Measurements from ENCODE around the gene NAALADL2.

The NAALADL2 gene

DNA sequence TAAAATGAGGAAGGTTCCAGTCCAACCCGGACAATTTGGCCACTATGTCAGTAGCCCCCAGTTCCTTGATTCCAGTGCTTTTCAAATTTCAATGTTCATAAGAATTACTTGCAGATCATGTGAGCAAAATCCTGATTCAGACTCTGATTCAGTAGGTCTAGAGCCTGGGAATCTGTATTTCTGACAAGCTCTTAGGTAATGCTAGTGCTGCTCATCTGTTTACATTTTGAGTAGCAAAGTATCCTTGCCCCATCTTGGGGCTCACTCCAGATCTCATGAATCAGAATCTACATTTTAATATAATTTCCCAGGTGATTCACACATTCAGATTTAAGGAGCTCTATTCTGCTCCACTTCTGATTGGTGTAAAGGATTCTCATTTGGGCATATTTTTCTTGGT is 142.0 kb downstream of the NAALADL2 start:
- DNase-seq, result no peak

DNA sequence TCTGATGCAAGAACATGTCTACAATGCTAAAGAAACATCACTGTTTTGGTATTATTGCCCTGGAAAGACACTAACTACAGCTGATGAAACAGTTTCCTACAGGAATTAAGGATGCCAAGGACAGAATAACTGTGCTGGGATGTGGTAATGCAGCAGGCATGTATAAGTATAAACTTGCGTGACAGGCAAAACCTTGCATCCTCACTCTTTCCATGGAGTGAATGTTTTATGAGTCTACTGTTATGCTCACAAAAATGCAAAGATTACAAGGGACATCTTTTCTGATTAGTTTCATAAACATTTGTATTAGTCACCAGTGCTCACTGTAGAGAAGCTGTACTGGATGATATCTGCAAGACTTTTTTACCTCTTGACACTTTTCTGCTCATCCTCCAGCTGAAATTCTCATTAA is 143.6 kb downstream of the NAALADL2 start:
- no peak for DNase-seq

DNA sequence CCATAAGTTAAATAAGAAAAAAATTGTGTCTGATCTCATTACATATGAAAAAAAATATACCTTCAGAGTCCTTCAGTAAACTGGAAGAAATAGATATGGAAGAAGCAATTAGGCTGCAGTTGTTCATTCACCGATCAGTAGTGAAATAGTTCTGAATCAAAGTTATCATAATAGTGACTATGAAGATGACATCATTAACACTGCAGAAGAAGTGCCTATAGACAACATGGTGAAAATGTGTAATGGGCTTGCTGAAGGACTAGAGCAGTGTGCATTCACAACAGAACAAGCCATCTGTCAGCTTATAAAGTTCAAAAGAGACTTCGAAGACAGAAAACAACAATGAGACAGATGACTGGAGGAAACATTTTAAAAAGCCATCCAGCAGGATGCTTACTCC is 144.5 kb downstream of the NAALADL2 start:
- no peak for DNase-seq

DNA sequence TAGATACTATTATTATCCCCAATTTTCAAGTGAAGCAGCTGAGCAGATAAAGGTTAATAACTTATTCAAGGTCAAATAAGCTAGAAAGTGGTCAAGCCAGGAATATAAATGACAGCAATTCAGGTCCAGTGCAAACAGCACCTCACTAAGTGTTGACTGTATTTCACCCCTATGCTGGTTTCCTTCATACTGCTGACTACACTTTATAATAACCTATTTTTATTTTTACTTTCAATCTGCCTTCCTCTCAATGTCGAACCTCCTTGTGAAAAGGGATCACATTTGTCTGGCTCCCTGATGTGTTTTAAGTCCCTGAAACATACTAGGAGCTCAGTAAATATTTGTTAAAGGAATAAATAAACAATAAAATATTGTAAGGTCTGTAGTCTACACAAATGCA is 146.1 kb downstream of the NAALADL2 start:
- DNase-seq, result no peak

DNA sequence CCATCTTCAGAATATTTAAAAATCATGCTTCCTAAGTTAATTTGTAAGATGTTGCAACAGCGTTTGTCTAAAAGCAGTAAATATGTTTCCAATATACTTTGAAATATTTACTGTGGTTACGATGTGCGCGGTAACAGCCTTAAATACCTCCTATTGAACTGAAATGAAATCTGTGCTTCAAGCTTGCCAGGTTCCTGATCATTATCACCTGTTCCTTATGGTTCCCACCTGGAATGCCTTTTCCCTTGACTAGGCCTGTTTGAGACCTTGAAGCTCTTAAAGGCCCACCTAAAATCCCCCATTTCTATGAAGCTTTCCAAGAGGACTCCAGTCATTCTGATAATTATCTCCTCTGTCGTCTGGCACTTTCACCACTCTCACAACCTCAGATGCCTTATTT is 146.7 kb downstream of the NAALADL2 start:
- no peak for DNase-seq

DNA sequence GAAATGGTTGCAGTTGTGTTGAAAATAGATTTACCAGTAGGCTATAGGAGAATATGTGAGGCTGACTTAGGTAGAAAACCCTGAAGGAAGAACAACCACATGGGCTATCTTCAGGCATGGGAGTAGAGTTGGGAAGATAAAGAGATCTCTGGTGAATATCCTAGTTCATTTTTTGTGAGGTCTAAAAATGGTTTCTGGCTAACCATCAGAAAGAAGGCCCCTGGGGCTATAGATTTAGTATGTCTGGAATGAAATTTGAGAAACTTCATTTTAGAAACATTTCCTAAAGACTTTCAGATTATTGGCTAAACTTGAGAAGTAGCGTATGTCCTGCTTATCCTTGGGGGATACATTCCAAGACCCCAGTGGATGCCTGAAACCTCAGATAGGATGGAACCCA is 148.2 kb downstream of the NAALADL2 start:
- no peak for DNase-seq

DNA sequence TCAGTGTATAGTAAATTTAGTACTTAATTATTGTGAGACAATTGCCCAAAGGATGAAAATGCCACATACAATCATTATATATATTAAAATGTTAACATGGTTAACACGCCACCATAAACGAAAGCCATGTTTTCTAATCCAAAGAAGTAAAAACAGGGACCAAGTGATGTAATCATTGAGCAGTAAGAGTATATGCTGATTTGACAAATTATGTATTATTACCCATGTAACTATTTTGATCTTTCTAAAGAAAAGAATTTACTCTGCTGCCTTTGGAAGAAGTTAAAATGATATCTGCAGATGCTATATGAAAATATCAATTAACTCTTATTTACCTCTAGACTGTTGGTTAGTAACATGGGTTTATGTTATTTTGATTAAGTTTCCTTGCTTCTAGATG is 150.2 kb downstream of the NAALADL2 start:
- DNase-seq, result no peak

DNA sequence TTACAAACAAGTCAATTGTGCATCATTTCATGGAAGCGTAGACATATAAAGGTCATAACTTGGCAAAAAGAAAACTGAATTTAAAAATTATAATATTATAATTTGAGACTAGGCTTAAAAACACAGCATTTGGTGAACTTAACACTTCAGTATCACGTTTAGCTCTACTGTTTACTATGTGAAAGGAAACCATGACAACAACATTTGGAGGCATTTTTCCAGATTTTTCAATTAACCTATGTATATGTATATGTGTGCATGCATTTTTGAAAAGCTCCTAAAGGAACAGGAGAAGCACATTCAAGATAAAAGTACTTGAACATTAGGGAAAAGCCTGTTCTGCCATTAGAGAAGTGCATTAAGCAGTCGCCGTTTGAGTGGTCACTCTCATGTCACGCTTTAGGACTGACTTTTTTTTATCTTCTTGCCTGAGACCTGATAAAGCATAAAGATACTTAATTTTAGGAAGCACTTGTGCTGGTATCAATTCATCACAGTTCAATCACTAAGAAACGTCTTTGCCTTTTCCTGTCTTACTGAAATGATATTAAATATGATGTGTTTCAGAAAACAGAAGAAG is 156.0 kb downstream of the NAALADL2 start:
- peak; percentile 57 for DNase-seq

DNA sequence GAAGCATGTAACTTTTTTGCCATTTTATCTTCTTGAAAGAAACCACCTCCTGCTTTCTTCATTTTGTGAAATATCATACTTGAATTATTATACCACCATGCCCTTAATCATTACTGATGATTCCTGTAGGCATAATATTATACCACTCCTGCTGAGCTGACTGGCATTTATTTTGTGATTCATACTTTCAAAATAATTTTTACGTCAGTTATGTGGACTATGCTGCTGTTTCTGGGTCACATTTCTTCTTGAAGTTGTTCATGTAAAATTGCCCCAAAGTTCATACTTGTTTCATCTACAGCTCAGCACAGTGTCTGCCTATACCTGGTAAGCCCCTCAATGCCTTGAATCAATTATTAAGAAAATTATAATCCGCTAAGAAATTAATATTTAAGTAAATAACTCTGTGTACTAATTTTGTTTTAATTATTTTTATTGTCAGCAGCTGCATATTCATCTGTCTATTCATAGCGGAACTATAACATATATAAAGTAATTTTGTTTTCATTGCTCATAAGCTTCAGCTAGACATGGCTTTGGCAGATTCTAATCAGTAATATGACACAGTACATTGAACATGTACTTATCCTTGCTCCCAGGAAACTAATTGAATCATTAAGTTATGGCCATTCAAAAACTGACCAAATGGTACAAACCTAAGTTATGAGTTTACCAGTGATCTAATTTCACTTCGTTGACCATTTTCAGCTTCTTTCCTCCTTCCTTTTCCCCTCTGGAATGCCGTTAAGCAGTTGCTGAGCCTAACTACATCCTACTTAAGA is 160.0 kb downstream of the NAALADL2 start:
- no peak for DNase-seq

DNA sequence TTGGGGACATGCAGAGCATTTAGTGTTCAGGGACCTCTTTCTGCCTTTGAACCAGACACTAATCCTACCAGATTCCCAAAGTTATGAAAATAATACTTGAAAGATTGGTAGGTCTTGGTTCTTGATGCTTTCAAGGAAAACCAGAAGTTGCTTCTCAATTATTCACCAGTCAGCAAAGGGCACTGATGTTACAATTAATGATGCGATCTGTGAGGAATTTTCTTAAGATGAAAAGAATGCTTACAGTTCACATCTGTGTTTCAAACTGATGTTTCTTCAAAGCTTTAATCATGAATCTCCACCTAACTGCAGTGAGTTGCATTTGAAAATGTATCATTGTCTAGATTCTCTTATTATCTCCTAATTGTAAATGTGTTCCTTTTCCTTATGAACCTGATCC is 161.0 kb downstream of the NAALADL2 start:
- no peak for DNase-seq

DNA sequence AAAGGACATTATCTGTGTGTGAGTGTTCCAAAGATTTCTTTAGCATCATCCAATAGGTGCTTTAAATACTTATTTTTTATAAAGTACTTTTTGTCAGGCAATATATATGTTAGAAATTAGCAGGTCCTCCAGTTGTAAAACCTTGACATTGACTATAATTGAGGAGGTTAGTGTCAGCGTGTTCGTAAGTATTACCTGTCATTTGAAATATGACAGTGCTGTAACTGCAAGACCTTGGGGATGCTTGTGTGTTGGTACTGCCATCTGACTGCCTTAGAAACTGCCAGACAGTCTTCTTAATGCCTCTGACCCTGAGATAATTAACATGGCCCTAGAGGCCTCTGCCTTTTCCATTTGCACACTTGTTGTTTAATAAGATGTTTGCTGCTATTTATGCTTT is 170.7 kb downstream of the NAALADL2 start:
- DNase-seq, result no peak

DNA sequence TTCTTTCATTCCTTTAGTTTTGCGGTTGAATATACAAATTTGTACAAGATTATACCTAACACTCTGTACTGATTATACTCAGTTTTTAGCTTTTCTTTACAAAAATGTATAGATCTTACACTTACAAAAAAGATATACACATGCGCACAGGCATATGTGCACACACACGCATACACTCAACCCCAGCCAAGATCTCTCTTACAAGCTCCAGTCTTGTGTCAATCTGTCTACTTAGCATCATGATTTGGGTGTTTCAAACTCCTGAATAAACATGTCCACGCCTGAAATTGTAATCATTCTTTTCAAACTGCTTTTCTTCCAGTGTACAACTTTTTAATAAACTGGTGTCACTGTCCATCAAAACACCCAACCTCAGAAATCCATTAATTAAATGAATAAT is 180.7 kb downstream of the NAALADL2 start:
- DNase-seq, result no peak

DNA sequence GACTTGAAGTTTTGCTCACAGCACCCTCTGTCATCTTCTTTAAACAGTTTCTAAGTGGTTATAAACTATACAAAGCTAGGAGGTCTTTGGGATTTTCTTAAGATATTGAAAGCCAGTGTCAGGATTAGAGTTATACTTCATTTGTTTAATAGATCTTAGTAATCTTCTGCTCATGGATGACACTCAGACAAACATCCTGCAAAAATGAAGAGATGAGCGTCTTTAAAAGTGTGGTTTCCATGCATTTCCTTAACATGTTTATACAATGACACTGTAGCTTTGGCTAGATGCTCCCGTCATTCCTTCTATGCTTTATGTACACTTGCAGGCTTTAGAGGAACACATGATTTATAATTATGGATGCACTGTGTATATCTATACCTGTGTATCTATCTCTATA is 182.2 kb downstream of the NAALADL2 start:
- no peak for DNase-seq

DNA sequence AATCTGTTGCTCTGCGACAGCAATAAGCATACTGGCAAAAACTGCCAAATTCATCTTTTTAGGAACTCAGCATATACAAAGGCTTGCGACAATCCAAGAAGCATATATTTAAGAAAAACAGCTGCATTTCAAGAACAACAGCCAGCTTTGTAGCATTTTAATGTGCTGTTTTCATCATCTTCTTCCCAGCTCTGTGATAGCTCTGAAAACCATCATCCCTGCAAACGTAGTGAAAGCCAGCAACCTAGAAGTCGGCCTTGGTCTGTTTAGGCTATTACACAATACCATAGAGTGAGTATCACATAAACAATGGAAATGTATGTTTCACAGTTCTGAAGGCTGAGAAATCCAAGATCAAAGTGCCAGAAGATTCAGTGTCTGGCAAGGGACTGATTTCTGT is 187.5 kb downstream of the NAALADL2 start:
- DNase-seq, result no peak

DNA sequence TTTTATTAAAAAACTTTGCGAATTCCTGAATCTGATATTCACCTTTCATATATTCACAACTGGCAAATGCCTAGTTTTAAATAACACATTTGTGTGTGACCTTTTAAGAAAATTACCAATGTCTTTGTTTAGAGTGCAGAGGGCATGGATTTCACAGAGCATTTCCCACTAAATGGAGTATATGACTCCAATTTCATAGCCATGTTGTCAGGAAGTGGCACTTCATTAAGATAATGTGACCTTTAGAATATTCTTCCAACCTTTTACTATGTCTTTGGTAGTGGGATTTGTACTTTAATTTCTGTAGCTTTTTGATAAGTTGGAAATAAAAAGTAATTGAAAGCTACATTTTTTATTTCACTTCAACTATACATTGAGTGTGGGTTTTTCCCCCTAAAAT is 188.7 kb downstream of the NAALADL2 start:
- DNase-seq, result no peak

DNA sequence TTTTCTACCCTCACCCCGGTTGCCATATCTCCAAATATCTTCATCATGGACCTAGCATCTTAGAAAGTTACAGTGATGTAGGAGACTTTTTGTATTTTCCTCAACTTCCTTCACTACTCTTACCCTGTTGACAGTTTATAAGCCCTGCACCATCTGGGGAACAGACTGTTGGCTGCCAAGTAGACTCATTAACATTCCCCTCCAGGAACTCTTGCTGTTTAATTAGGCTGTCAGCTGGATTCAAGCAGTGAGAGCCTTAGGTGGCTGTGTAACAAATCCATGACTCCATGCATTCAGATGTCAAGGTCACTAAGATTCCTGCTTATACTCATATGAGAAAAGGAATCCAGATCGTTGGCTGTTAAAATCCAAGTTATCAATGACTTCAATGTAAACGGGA is 198.3 kb downstream of the NAALADL2 start:
- no peak for DNase-seq

DNA sequence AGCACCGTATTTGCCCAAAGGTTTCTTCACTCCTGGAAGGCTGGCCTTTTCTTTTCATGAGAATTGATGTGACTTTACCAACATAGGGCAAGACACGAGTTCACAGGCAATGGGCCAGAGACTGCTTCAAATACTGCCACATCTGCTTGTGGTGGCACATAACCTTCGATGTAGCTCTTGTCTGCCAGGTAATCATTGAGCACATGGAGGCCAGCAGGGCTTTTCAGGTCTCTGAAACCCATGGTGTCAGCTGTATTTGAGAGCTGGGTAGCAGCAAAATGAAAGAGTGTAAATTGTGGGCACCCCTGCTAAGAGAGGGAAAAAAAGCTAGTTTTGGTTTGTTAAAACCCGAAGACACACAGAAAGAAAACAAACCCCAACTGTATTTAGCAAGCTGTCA is 200.7 kb downstream of the NAALADL2 start:
- no peak for DNase-seq

DNA sequence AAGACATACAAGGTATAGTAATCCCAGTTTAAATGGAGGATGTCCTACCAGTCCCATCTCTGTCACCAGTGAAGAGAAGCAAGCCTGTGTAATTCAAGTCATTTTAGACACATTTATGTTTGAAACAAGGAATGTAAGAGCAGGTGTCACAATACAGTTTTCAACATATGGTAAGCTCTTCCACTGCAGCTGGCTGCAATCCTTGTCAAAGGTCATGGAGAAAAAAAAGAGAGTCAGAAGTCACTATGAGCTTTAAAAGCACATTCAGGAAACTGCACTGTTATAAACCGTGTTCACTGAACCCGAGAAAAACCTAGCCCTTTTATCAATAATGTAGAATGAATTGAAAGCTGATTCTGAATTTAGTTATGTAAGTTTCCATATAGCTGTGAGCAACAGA is 206.4 kb downstream of the NAALADL2 start:
- DNase-seq, result no peak

DNA sequence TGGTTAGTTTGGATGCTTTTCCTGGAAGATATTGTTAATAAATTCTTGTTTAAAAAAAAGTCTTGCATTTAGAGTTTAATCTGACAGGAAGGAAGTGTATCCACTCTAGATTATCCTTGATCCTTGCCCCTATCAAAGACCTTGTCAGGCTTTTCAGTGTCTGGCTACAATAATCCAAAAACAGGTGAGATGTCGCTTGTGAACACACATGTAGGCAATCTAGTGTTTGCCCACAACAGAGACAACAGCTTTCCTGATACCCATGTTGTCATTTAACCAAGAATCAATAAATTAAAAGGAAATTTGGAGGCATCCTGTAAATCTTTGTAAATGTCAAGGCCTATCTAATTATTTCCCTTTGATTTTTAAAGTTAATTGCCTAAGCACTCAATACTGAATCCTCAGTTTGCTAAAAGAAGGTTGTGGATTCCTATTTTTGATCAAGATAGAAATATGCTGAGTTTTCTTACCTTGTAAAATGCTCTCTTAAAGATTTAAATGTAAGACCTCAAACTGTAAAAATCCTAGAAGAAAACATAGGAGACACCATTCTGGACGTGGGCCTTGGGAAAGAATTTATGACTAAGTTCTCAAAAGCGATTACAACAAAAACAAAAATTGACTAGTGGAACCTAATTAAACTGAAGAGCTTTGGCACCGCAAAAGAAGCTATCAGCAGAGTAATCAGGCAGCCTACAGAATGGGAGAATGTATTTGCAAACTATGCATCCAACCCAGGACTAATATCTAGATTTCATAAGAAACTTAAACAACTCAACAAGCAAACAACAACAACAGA is 207.7 kb downstream of the NAALADL2 start:
- no peak for DNase-seq

DNA sequence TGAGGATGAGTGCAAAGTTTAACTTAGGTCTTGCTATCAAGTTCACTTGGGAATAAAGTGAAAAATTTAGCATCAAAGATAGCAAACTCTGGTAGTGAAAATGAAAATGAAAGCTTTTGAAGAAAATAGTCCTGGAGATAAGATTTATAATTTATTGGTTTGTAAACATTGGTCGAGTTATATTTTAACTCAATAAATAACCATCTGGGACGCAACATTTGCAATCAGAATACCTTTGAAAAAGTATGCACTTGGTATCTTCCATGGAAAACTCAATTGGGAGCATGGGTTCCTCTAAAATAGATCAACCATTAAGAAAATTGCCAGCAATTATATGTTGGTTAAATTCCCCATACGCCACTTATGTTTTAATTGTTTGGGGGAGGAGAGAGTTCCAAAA is 209.5 kb downstream of the NAALADL2 start:
- DNase-seq, result no peak

DNA sequence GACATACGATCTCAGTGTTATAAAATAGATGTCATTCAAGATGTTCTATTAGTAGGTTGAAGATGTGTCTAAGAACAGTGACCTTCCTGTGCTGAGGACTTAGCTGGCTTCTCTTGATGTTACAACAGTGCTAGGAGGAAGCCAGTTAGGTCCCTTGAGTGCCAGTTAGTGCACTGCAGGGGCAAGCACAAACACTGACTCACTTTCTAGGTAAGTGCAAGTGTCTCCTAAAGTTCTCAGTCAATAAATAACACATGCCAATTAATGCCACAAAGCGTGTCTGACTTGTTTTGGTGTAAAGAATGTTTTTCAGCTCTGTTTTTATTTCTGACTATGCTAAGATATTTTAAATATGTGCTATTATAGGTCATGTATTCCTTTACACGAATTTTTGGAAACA is 211.8 kb downstream of the NAALADL2 start:
- no peak for DNase-seq

DNA sequence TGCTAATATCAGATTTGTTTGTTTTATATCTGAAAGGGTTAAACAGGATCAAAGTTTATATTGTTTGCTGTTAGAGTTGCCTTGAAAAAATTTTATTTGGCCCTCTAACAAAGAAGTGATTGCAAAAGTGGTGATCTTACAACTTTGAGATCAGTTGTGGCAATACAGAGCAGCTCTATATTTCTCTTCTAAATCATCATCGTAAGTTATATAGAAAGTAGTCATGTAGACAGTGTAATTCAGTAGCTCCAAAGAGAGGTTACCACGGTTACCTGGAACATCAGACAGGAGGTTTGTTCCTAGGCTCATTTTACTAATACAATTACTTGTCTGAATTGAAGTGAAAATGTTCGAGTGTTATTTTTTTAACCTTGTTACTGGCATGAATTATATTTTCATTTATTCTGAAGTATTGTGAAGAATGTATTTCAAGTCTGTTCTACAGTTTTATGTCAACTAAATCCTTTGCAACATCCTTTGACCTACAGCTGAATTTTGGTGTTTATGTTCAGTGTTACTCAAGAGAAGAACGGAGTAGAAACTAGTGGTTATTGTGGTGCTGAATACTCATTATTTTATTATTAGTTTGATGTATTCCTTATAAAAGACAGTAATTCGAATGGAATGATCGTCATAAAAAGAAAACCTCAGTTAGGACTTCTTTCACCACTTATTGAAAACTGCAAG is 214.2 kb downstream of the NAALADL2 start:
- no peak for DNase-seq

DNA sequence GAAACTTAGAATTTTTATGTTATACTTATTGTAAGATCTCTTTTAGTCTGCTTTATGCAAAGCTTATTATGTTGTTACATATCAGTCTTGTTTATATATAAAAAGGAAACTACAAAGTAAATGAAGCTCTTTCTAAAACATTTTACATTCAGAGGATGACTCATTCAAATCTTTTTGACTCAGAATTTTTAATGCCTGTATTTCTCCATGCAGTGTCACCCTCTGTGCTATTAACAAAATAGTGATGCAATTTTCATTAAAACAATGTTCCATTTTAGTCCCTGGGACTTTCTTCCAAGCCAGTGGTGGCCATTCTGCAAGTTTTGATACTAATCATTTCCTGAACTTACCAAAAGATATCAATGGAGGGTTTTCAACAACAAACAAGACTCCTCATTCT is 216.1 kb downstream of the NAALADL2 start:
- DNase-seq, result no peak

DNA sequence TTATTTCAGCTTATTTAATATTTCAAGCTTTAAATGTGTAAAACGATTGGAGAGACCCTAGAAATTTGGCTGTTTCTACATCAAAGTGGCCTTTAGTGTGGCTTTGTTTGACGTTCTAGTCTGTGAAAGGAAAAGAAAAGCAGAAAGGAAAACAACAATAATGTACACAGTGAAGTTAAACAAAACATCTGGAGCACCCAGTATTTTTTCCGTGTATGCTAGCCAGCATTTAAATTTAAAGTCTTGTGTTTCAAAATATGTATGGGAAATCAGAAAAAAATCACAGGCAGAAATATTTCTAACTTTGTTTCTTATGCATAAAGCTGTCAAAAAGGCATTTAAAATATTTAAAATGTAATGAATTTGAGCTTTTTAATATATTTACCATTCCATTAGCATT is 218.1 kb downstream of the NAALADL2 start:
- no peak for DNase-seq
